ENCODE measurements around the gene RAB20.
"Not testable (repeated sequence)": the region's sequence is repeated elsewhere in the genome, so short reads cannot be mapped to it uniquely, and the experiment has no call there.

Gene RAB20

GRCh38 chr13:110561344-110562035 is at the start of gene RAB20:
Gene RAB20, minus strand, starts transcription at chr13:110561722. Its CDS starts 203 bp downstream, at chr13:110561519.
- DNase-seq (ENCODE audit: low read depth) = peak; percentile 88

- no peak for DNase-seq (ENCODE audit: low read depth)
These were observed 49.6 kb upstream of the RAB20 start for GRCh38 chr13:110610955-110611595.

GRCh38 chr13:110607675-110608224 is 46.2 kb upstream of the RAB20 start:
- no peak for DNase-seq (ENCODE audit: low read depth)

- DNase-seq (ENCODE audit: low read depth) = not testable (repeated sequence)
These were observed 44.8 kb upstream of the RAB20 start for GRCh38 chr13:110606281-110606680.

- DNase-seq (ENCODE audit: low read depth) = no peak
These were observed 43.6 kb upstream of the RAB20 start for GRCh38 chr13:110605132-110605531.

GRCh38 chr13:110600980-110601379 is 39.5 kb upstream of the RAB20 start:
- DNase-seq (ENCODE audit: low read depth) = no peak

GRCh38 chr13:110600261-110600819 is 38.8 kb upstream of the RAB20 start:
- no peak for DNase-seq (ENCODE audit: low read depth)

GRCh38 chr13:110597041-110597689 is 35.6 kb upstream of the RAB20 start:
- DNase-seq (ENCODE audit: low read depth) = no peak

- peak; percentile 73 for DNase-seq (ENCODE audit: low read depth)
These were observed 32.1 kb upstream of the RAB20 start for GRCh38 chr13:110593430-110594130.

GRCh38 chr13:110592665-110593064 is 31.1 kb upstream of the RAB20 start:
- peak; percentile 67 for DNase-seq (ENCODE audit: low read depth)

GRCh38 chr13:110590577-110590976 is 29.1 kb upstream of the RAB20 start:
- no peak for DNase-seq (ENCODE audit: low read depth)

GRCh38 chr13:110589793-110590390 is 28.4 kb upstream of the RAB20 start:
- no peak for DNase-seq (ENCODE audit: low read depth)

GRCh38 chr13:110583178-110583865 is 21.8 kb upstream of the RAB20 start:
- DNase-seq (ENCODE audit: low read depth) = no peak

GRCh38 chr13:110582421-110582954 is 21.0 kb upstream of the RAB20 start:
- no peak for DNase-seq (ENCODE audit: low read depth)

- no peak for DNase-seq (ENCODE audit: low read depth)
These were observed 20.1 kb upstream of the RAB20 start for GRCh38 chr13:110581506-110582185.

GRCh38 chr13:110580800-110581199 is 19.3 kb upstream of the RAB20 start:
- peak; percentile 12 for DNase-seq (ENCODE audit: low read depth)

GRCh38 chr13:110578363-110578762 is 16.8 kb upstream of the RAB20 start:
- no peak for DNase-seq (ENCODE audit: low read depth)

- no peak for DNase-seq (ENCODE audit: low read depth)
These were observed 15.4 kb upstream of the RAB20 start for GRCh38 chr13:110576736-110577476.

GRCh38 chr13:110576070-110576394 is 14.5 kb upstream of the RAB20 start:
- no peak for DNase-seq (ENCODE audit: low read depth)
